SK-MEL-5 (cell line): Measurements from ENCODE around the gene PXYLP1. TPM values are rescaled to one million over a fixed set of nuclear protein-coding genes. Genes with fewer than 3 reads are reported as not detected.
"Not testable (repeated sequence)": the region's sequence is repeated elsewhere in the genome, so short reads cannot be mapped to it uniquely, and the experiment has no call there.

ENCODE experiments used
- DNase-seq: peaks from one replicate; pipeline ENCODE4 v3.0.0-alpha.2; 2016; ENCODE audit warnings: low read depth, low spot score
- in situ Hi-C: cut with HindIII; loops from 2 replicates; pipeline ENCODE4 v1.10.0; 2016; ENCODE audit warnings: low sequenced_read_pairs, high pct_unique_total_duplicates, low pct_unique_long_range_greater_than_20kb
- polyA plus RNA-seq, 2 experiments: library from polyadenylated mRNA; depleted of rRNA; stranded (reverse); fragments of >200 nt; gene quantifications; 2 replicates each; pipeline ENCODE4 v1.2.3, GENCODE V29; 2015
- total RNA-seq: library from RNA; depleted of rRNA; stranded (reverse); fragments of >200 nt; shearing (Covaris generic); gene quantifications from 2 replicates; pipeline ENCODE4 v1.2.3, GENCODE V29; 2014; rRNA removed

PXYLP1 gene
- 2.8 and 3.0 TPM in 2 replicates for total RNA-seq
- polyA plus RNA-seq (2015; cell fraction: cytosol; rRNA removed), result 2.7 and 4.9 TPM in 2 replicates
- 16.0 and 16.7 TPM in 2 replicates for polyA plus RNA-seq (2015; cell fraction: nucleus; rRNA removed)

GRCh38 chr3:141231101-141231951 lies at the start of gene PXYLP1:
Gene PXYLP1, plus strand, starts transcription at chr3:141231825. Its CDS starts 28,351 bp downstream, at chr3:141260176.
- peak; percentile 88 for DNase-seq
- in situ Hi-C loops, result no loop called here

GRCh38 chr3:141183606-141184005 lies 48.0 kb upstream of the PXYLP1 start:
- in situ Hi-C loops, result no loop called here
- DNase-seq, result peak; percentile 71

- in situ Hi-C loops, result no loop called here
- no peak for DNase-seq
These were observed 47.2 kb upstream of the PXYLP1 start for GRCh38 chr3:141184430-141184829.

GRCh38 chr3:141191097-141191749 lies 40.4 kb upstream of the PXYLP1 start:
- in situ Hi-C loops, result no loop called here
- peak; percentile 48 for DNase-seq

- DNase-seq, result peak; percentile 95
- in situ Hi-C loops, result no loop called here
These were observed 39.3 kb upstream of the PXYLP1 start for GRCh38 chr3:141192345-141192744.

GRCh38 chr3:141193066-141193830 lies 38.4 kb upstream of the PXYLP1 start:
- in situ Hi-C loops, result no loop called here
- no peak for DNase-seq

- in situ Hi-C loops, result no loop called here
- peak; percentile 13 for DNase-seq
These were observed 30.5 kb upstream of the PXYLP1 start for GRCh38 chr3:141201122-141201521.

GRCh38 chr3:141202682-141203081 lies 28.9 kb upstream of the PXYLP1 start:
- in situ Hi-C loops, result no loop called here

GRCh38 chr3:141203866-141204265 lies 27.8 kb upstream of the PXYLP1 start:
- in situ Hi-C loops, result no loop called here
- DNase-seq, result no peak

More at GRCh38 chr3:141202682-141203081, 28.9 kb upstream of the PXYLP1 start:
- DNase-seq, result no peak

GRCh38 chr3:141204343-141204742 lies 27.3 kb upstream of the PXYLP1 start:
- DNase-seq, result no peak

GRCh38 chr3:141211306-141211705 lies 20.3 kb upstream of the PXYLP1 start:
- in situ Hi-C loops, result not testable (repeated sequence)

More at GRCh38 chr3:141204343-141204742, 27.3 kb upstream of the PXYLP1 start:
- in situ Hi-C loops, result no loop called here

GRCh38 chr3:141212101-141212500 lies 19.5 kb upstream of the PXYLP1 start:
- in situ Hi-C loops, result no loop called here
- DNase-seq, result no peak

More at GRCh38 chr3:141211306-141211705, 20.3 kb upstream of the PXYLP1 start:
- not testable (repeated sequence) for DNase-seq

GRCh38 chr3:141212555-141212954 lies 19.1 kb upstream of the PXYLP1 start:
- in situ Hi-C loops, result no loop called here
- no peak for DNase-seq

GRCh38 chr3:141216975-141217374 lies 14.7 kb upstream of the PXYLP1 start:
- in situ Hi-C loops, result no loop called here

GRCh38 chr3:141217389-141217788 lies 14.2 kb upstream of the PXYLP1 start:
- DNase-seq, result no peak
- in situ Hi-C loops, result no loop called here

More at GRCh38 chr3:141216975-141217374, 14.7 kb upstream of the PXYLP1 start:
- no peak for DNase-seq

GRCh38 chr3:141218162-141218835 lies 13.3 kb upstream of the PXYLP1 start:
- in situ Hi-C loops, result no loop called here

GRCh38 chr3:141218926-141219325 lies 12.7 kb upstream of the PXYLP1 start:
- no peak for DNase-seq
- in situ Hi-C loops, result no loop called here

More at GRCh38 chr3:141218162-141218835, 13.3 kb upstream of the PXYLP1 start:
- no peak for DNase-seq
